Activated CD4-positive, alpha-beta T cell treated with anti-CD3 and anti-CD28 coated beads for 24 hours (primary cell): ENCODE data around the gene AFMID.
"Not testable (repeated sequence)": the region's sequence is repeated elsewhere in the genome, so short reads cannot be mapped to it uniquely, and the experiment has no call there.

ENCODE experiments used
- DNase-seq, 2 donors: peaks; one replicate each; pipeline ENCODE4 v3.0.0-alpha.2; 2020; ENCODE audit warnings: low read depth in 2 of 2

AFMID gene

DNA sequence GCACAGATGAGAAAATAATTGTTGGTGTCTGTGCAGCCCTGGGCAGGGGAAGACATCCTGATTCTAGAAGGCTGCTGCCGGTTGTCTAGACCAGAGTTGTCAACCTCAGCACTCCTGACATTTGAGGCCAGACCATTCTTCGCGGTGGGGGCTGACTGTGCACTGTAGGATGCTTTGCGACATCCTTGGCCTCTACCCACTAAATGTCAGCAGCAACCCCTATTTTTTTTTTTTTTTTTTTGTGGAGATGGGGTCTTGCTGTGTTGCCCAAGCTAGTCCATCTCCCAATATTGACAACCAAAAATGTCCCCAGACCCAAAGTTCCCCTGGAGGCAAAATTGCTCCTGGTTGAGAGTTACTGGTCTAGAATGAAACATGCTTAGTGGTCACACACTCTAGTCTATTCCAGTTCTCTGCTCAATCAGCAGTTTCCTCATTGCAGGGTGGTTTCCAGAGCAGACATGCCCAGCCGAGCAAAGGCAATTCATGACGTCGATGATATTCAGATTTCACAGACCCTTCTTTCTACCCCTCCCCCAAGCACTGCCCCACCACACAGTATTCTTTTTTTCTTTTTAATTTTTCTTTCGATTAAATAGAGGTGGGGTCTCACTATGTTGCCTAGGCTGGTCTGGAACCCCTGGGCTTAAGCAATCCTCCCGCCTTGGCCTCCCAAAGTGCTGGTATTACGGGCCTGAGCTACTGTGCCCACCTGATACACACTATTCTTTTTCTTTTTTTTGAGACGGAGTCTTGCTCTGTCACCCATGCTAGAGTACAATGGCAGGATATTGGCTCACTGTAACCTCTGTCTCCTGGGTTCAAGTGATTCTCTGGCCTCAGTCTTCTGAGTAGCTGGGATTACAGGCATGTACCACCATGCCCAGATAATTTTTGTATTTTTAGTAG, 32.0 kb upstream of the AFMID start:
- DNase-seq, result no peak

DNA sequence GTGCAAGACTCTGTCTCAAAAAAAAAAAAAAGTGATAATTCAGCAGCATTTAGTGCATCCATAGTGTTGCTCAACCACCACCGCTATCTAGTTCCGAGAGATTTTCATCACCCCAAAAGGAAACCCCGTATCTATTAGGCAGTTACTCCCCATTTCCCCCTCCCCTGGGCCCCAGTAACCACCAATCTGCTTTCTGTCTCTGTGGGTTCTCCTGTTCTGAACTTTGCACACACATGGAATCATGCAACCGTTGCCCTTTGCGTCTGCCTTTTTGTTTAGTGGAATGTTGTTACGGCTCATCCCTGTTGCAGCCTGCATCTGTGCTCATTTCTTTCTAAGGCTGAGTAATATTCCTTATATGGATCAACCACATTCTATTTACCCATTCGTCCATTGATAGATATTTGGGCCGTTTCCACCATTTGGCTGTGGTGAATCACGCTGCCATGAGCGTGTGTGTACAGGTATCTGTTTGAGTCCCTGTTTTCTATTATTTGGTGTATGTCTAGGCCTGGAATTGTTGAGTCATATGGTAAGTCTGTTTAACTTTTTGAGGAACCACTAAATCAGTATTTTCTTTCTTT, 27.5 kb upstream of the AFMID start:
- DNase-seq, result no peak

DNA sequence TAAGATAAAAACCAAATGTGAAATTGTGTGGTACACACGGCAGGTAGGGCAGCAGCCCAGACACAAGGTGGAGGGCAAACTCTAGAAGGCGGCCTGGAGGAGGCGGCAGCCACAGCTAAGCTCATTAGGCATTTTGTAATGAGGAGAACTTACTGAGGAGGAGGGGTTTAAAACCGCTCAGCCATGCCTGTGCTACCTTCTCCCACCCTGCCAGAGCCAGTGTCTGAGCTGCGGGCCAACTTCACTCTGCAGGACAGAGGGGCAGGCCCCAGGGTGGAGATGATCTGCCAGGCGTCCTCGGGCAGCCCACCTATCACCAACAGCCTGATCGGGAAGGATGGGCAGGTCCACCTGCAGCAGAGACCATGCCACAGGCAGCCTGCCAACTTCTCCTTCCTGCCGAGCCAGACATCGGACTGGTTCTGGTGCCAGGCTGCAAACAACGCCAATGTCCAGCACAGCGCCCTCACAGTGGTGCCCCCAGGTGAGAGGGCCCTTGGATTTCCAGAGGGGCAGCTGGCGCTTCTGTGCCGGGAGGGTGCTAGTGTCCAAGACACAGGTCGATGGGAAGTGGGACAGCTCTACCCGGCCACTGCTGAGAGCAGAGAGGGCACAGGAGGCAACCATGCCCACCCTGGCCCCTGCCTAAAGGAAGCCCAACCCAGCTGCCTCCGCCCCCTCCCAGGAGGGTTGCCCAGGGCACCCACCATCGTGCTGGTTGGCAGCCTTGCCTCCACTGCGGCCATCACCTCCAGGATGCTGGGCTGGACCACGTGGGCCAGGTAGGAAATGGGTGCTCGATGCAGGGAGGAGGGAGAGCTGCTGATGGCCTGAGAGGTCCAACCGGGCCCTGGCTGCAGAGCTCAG, 23.0 kb upstream of the AFMID start:
- no peak for DNase-seq

DNA sequence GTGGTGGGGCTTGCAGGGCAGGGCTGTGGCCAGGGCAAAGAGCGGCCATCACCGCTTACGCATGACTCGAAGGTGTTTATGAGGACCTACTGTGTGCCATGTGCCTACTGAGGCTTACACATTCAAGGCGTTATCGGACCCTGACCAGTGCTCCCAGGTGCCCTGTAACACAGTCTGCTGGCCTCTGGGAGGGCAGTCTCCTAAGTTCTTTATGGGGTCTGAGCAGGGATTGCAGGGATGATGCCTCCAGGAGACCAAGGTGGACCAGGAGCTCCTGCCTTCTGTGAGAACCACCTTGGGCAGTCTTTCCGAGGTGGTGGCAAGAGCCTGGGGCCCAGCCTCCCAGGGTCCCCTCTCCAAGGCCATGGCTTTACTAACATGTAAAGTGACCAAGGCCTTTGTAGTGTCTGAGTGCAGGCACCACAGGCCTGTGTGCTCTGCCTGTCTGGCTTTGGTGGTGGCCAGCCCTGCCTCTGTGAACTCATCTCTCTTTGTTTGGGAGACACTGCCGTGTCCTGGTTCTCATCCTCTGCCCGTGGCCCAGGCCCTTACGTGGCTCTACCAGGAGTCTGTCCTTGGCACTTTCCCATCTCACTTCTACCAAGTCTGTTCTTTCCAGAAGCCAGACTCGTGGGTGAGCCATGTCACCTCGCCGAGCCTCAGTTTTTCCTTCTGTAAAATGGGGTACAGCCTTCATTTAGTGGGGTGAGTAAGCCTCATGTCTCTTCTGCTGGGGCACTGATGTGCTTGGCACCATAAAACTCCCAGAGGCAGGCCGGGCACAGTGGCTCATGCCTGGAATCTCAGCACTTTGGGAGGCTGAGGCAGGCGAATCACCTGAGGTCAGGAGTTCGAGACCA, 22.2 kb upstream of the AFMID start:
- DNase-seq, result no peak

DNA sequence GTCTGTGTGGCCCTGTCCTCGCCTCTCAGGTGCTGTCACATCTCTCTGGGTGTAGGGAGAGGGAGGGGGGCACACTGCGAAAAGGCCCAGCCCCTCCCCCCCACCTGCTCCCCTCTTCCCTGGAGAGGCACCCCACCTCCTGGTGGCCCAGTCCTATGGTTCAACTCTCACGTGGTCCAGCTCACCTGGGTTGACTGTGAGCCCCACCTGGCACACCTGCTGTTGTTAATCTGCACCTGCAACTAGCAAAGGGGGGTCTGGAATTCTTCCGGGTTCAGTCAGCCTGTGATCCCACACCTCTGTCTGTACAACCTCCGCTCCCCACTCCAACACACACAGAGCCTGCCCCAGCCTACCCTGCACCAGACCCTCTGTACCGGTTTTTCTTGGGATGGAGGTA, 20.7 kb upstream of the AFMID start:
- no peak for DNase-seq

DNA sequence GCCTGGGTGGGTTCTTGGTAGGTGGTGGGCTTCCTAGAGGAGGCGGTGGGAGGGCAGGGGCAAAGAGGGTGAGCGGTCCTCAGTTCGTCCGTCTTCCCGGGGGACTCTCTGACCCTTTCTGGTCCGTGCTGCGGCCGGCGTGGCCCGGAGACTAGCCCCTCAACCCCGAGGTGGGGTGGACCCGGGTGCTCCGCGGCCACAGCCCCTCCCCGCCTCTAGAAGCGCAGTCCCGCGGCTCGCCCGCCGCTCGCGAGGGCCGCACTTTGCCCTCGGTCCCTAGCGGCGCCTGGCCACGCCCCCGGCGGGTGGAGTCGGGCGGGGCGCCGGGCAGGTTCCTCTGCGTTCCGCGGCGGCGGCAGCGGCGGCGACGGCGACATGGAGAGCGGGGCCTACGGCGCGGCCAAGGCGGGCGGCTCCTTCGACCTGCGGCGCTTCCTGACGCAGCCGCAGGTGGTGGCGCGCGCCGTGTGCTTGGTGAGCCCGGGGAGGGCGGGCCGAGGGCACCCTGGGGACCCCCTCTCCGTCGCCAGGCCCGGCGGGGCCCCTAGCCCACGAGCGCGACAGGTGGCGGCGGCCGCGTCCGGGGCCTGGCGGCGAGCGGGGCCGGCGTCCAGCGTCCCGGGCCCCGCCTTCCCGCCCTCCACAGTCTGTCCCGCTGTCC, 18.8 kb upstream of the AFMID start, which contains the start of gene SYNGR2:
Gene SYNGR2 (plus strand): TSS at position 340 of the 661 bp plus-strand sequence. CDS start 36 bp downstream, at position 376.
- peak; percentile 76 to 80 for DNase-seq

DNA sequence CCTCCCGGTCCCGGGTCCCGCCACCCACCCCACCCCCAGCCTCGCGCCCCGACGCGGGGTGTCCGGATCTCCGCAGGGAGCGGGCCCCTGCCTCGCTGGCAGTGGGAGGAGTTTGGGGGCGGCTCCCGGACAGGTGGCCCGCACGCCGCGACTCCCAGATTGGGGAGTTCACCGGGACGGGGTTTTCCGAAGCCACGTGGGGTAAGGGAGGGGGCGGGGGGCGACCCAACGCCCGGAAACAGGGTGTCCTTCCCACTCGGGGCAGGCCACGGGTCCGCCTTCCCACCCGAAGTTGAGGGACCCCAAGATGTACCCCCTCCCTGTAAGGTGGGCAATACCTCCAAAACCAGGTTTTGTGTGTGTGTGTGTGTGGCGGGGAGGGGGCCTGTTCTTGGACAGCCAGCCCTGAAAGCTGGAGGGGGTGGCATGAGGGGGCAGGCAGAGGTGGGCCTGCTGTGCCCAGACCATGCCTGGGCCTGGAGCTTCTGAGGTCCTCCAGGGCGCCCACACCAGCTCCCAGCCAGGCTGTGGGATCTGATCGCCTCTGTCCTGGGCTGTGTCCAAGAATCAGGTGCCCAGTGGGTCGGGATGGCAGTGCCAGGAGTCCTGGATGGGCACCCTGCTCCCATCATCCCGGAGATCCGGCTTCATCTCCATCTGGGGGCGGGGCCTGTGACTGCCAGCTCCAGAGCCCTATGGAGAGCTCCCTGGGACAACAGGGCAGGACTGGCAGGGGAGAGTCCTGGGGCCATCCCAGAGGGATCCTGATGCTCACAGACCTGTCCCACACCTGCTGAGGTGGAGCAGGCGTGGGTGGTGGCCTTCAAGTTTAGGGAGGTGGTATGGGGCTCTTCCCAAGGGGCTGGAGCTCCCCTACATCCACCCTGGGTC, 18.0 kb upstream of the AFMID start:
- peak; percentile 54 to 58 for DNase-seq

DNA sequence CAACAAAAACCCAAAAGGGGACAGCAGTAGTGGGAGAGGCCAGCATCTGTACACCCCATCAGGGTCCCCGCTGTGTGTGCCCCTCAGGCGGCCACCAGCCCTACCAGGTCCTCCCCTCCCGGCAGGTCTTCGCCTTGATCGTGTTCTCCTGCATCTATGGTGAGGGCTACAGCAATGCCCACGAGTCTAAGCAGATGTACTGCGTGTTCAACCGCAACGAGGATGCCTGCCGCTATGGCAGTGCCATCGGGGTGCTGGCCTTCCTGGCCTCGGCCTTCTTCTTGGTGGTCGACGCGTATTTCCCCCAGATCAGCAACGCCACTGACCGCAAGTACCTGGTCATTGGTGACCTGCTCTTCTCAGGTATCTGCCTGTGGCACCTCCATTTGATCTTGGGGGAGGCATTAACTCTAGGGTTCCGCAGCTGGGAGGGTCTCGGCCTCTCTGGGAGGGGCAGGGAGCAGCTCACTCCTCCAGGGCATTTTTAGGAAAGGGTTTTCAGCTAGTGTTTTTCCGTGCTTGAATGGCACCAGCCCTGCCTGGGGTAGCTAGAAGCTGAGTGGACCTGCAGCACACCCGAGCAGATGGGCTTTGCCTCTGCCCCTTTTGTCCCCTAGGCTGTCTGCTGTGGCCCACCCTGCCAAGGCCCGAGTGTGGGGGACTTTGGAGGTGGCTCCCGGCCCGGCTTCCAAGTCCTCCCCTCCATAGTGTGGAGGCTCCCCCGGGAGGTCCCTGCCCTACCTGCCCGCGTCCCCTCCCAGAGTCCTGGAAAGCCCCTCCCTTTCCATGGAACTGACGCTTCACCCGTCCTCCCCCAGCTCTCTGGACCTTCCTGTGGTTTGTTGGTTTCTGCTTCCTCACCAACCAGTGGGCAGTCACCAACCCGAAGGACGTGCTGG, 16.2 kb upstream of the AFMID start:
- no peak for DNase-seq

DNA sequence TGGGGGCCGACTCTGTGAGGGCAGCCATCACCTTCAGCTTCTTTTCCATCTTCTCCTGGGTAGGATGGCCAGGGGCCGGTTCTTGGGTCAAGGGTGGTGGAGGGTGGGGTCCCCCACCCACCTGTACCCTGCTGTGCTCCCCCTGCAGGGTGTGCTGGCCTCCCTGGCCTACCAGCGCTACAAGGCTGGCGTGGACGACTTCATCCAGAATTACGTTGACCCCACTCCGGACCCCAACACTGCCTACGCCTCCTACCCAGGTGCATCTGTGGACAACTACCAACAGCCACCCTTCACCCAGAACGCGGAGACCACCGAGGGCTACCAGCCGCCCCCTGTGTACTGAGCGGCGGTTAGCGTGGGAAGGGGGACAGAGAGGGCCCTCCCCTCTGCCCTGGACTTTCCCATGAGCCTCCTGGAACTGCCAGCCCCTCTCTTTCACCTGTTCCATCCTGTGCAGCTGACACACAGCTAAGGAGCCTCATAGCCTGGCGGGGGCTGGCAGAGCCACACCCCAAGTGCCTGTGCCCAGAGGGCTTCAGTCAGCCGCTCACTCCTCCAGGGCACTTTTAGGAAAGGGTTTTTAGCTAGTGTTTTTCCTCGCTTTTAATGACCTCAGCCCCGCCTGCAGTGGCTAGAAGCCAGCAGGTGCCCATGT, 15.4 kb upstream of the AFMID start:
- not testable (repeated sequence) for DNase-seq

DNA sequence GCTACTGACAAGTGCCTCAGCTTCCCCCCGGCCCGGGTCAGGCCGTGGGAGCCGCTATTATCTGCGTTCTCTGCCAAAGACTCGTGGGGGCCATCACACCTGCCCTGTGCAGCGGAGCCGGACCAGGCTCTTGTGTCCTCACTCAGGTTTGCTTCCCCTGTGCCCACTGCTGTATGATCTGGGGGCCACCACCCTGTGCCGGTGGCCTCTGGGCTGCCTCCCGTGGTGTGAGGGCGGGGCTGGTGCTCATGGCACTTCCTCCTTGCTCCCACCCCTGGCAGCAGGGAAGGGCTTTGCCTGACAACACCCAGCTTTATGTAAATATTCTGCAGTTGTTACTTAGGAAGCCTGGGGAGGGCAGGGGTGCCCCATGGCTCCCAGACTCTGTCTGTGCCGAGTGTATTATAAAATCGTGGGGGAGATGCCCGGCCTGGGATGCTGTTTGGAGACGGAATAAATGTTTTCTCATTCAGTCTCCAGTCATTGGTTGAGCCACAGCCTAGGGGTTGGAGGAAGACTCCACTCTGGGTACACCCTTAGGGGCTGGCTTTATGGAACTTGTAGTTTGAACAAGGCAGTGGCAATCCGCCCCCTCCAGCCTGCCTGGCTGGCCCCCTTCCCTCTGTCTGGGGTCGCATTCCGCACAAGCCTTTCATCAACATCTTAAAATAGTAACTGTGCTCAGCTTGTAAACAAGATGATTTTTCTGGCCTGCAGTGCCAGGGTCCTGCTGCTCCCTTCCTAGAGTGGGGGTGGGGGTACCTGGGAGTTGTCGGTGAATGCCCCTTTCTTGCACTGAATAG, 14.7 kb upstream of the AFMID start:
- no peak for DNase-seq

DNA sequence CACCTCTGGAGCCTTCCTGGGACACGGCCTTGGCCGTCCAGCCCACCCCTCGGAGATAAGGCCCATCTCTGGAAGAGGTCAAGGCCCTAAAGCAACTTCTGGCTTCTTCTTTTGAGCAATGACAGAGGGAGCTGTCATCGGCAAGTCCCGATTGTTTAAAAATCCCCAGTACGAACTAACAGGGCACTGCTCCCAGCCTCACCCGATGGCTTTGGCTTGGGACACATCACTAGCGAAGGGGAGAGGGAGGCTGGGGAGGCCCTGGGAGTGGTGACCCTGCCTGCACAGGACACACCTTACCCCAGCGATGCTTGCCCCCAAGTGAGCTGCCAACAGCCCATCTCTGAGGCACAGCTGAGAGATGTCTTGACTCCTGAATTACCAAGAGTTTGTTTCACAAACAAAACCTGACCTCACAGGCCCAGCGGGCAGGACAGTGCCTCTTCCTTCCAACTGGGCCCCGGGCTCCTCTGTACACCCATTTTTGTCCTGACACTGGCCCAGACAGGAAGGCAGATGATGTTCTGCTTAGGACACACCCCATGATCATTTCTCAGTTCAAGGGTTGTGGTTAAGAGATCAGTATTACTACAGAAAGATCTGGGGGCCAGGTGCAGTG, 14.0 kb upstream of the AFMID start:
- DNase-seq, result no peak

DNA sequence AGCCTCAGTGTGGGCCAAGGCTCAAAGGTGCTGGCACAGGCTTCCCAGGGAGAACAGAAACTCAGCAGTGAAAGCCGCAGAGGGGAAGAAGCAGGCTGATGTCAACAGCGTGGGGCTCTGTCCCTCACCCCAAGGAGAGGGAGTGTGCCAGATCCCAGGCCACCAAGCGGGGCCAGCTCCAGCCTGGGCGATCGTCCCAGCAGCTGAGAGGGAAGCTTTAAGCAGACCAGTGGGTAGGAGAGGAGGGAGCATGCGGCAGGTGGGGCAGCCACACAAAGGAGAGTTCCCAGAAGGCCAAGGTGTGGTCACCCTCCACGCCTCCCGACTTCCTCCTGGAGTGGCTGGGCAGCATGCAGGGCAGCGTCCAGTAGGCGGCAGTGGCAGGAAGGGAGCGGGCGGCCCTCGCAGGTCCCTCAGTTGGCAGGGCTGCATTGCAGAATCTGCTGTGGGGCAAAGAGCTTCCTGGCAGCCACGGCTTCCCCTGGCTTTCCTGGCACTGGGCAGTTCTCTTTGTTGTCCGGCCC, 12.8 kb upstream of the AFMID start:
- no peak for DNase-seq

DNA sequence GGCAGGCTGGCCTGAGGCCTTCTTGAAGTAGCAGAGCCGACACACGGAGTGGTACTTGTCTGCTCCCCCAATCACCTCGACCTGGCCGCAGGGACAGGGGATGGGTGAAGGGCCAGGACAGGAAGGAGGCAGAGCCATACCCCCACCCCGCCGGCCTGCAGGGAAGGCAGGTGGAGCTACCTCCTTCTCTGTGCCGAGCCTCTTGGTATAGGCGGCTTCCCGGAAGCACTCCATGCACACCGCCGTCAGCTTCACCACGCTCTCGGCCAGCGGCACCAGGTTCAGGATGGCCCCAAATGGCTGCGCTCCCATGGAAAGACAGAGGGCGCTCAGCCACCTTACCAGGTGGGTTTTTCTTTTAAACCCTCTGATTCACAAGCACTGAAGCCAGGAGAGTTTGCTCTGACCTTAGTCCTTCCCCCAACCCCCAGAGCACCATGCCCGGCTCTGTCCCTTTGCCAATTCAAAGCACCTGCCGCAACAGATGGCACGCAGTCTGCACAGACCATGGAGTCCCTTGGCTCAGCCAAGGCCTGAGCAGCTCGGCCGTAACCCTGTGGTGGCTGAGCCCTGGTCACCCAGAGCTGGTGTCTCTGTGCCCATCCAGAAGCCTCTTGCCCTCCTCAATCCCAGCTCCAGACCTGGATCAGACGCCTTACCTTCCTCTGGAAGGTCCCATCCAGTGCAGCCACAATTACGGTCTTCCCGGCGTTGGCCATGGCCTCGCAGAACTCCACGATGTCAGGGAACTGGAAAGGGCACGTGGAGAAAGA, 12.1 kb upstream of the AFMID start:
- no peak for DNase-seq

DNA sequence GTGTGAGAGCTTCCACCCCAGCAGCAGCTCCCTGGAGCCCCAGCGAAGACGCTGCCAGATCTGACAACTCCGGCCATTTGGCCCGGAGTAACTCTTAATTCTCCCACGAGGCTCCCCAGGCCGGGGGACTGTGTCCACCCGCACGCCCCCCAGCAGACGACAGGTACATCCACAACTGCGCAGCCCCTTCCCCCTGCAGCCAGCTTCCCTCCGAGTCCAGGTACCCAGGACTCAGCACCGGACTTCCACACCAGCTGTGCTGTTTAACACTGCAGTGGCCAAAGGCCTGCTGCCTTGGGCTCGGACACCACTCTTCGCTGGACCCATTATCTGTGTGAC, 11.6 kb upstream of the AFMID start:
- DNase-seq, result no peak

DNA sequence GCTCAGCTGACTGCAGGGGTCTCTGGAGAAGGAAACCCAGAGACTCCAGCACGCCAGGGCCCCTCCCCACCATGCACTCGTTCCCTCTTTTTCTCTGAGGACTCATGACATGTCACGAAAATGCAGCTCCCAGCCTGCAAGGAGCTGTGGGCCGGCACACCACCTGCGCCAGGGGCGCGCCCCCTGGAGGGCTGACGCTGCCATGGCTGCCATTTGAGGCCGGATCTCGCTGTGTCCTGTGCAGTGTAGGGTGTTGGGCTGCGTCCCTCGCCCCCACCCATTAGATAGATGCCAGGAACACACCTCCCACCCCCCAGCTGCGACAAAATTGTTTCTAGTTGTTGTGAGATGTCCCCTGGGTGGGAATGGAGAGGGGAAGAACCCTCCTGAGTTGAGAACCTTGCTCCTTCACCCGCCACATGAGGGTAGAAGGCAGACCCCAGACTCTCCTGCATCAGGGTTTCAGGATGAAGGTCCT, 10.6 kb upstream of the AFMID start:
- peak; percentile 62 to 70 for DNase-seq

DNA sequence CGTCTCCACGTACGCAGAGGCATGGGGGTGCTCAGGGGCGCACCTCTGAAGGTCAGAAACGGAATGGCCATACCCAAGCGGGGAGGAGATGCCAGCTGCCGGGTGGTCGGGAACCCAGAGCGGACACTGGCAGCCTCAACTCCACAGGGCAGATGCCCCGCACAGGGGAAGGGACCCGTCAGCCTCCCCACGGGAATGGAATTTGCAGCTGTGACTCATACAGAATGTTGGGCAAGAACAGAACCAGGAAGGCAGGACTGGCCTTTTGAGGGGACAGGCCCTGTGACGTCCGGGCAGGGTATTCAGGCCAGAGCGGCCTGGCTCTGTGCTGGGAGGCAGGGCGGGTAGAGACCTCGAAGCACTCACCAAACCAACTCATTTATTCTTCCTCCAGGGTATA, 7.8 kb upstream of the AFMID start:
- no peak for DNase-seq
